SH-SY5Y (cell line): Measurements from ENCODE around the gene LRRC56.

Experiments
- GATA2 ChIP-seq: IDR thresholded peaks from 2 replicates; pipeline ENCODE4 v1.6.1; 2011; ENCODE audit warnings: mild to moderate bottlenecking, low read depth, low read length
- GATA3 ChIP-seq: IDR thresholded peaks from 2 replicates; pipeline ENCODE4 v1.6.1; 2011; ENCODE audit warnings: low read depth, mild to moderate bottlenecking, low read length, moderate library complexity

DNA sequence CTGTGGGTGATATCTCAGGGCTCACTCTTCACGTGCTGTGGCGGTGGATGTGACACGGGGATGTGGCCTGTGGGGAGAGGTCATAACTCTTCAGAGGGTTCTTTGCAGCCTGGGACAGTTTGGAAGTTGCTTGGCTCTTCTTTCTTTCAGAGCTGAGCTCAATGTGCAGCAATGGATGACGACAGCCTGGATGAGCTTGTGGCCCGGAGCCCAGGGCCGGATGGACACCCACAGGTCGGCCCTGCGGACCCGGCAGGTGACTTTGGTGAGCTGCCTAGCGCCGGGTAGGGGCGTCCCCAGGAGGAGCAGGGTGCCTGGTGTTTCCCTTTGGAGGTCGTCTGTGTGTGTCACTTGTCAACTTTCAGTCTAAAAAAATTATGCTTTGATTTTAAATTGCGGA is 44.0 kb downstream of the LRRC56 start:
- TF ChIP-seq GATA2 (no peak), GATA3 (no peak)
